NCI-H1694 (cell line): ENCODE results near the gene MBD5.

ENCODE experiments used
- DNase-seq: peaks from one replicate; lab custom pipeline; 2025; lab: John Stamatoyannopoulos, UW

MBD5 gene

GRCh38 chr2:148124271-148124670 is 103.4 kb downstream of the MBD5 start:
- DNase-seq = no peak

GRCh38 chr2:148130581-148130980 is 109.7 kb downstream of the MBD5 start:
- DNase-seq = no peak

- DNase-seq = no peak
Measured at GRCh38 chr2:148132412-148132811, 111.5 kb downstream of the MBD5 start.

- DNase-seq = no peak
Measured at GRCh38 chr2:148135705-148136104, 114.8 kb downstream of the MBD5 start.

GRCh38 chr2:148136441-148136840 is 115.5 kb downstream of the MBD5 start:
- no peak for DNase-seq

- DNase-seq = no peak
Measured at GRCh38 chr2:148161909-148162435, 141.1 kb downstream of the MBD5 start.

GRCh38 chr2:148162871-148163270 is 142.0 kb downstream of the MBD5 start:
- no peak for DNase-seq

- DNase-seq = no peak
Measured at GRCh38 chr2:148165975-148166374, 145.1 kb downstream of the MBD5 start.

- DNase-seq = no peak
Measured at GRCh38 chr2:148167241-148167766, 146.4 kb downstream of the MBD5 start.

GRCh38 chr2:148167855-148168254 is 147.0 kb downstream of the MBD5 start:
- no peak for DNase-seq

GRCh38 chr2:148172131-148172753 is 151.4 kb downstream of the MBD5 start:
- no peak for DNase-seq

GRCh38 chr2:148173168-148173567 is 152.3 kb downstream of the MBD5 start:
- no peak for DNase-seq

GRCh38 chr2:148177559-148177958 is 156.7 kb downstream of the MBD5 start:
- DNase-seq = no peak

GRCh38 chr2:148179724-148180123 is 158.8 kb downstream of the MBD5 start:
- DNase-seq = no peak

GRCh38 chr2:148184976-148185375 is 164.1 kb downstream of the MBD5 start:
- DNase-seq = no peak

GRCh38 chr2:148194882-148195281 is 174.0 kb downstream of the MBD5 start:
- no peak for DNase-seq

- no peak for DNase-seq
Measured at GRCh38 chr2:148201075-148202004, 180.4 kb downstream of the MBD5 start.

- DNase-seq = no peak
Measured at GRCh38 chr2:148202237-148202636, 181.3 kb downstream of the MBD5 start.

GRCh38 chr2:148207111-148207510 is 186.2 kb downstream of the MBD5 start:
- DNase-seq = no peak

GRCh38 chr2:148209603-148210002 is 188.7 kb downstream of the MBD5 start:
- DNase-seq = no peak

- no peak for DNase-seq
Measured at GRCh38 chr2:148218326-148219075, 197.6 kb downstream of the MBD5 start.

- DNase-seq = no peak
Measured at GRCh38 chr2:148221166-148221565, 200.3 kb downstream of the MBD5 start.
